ENCODE data around the gene NDC80. TPM values are rescaled to one million over a fixed set of nuclear protein-coding genes. Genes with fewer than 3 reads are reported as not detected.

NDC80 gene
- total RNA-seq, 1 donor from 2014 or later = 3.5 TPM

- peaks cover 15% of the 10 kb centered on the region for H3K4me1 ChIP-seq (ENCODE audit: insufficient read depth, low read length)
- FAIRE-seq = no peak
- H3K4me3 Mint-ChIP-seq (ENCODE audit: unreplicated experiment) = peak overlapping the region; percentile 100
- H3K4me3 ChIP-seq (ENCODE audit: insufficient read depth, low read depth, low read length) = peak overlapping the region; percentile 99
- peaks cover 12% of the 10 kb centered on the region for H3K4me1 Mint-ChIP-seq (ENCODE audit: low read depth, unreplicated experiment)
- H3K9ac ChIP-seq (ENCODE audit: low read length) = peak overlapping the region; percentile 98
- H3K9me3 Mint-ChIP-seq (ENCODE audit: unreplicated experiment) = no peaks in the 10 kb centered on the region
- peak overlapping the region; percentile 100 for H3K27ac Mint-ChIP-seq (ENCODE audit: unreplicated experiment)
- peak; percentile 66 for DNase-seq (ENCODE audit: low read depth)
- H4K20me1 ChIP-seq (ENCODE audit: insufficient read depth, low read length) = no peaks in the 10 kb centered on the region
- peak overlapping the region; percentile 96 for H3K4me2 ChIP-seq (ENCODE audit: low read length)
- peak overlapping the region; percentile 100 for H3K27ac ChIP-seq (ENCODE audit: low read depth, low read length)
- peaks cover 73% of the 10 kb centered on the region for H3K79me2 ChIP-seq (ENCODE audit: insufficient read depth, low read length)
- H3K9me3 ChIP-seq (ENCODE audit: insufficient read depth, low read depth, low read length) = no peaks in the 10 kb centered on the region
- H3K36me3 ChIP-seq (ENCODE audit: insufficient read depth, low read length) = peaks cover 3% of the 10 kb centered on the region
- no peak for TF ChIP-seq CTCF (IDR thresholded peaks at IDR 0.05; ENCODE audit: insufficient read depth, low read depth, low read length)
- TF ChIP-seq EZH2 (IDR thresholded peaks at IDR 0.05; ENCODE audit: insufficient read depth, low read length) = no peak
- no peaks in the 10 kb centered on the region for H3K27me3 ChIP-seq (ENCODE audit: insufficient read depth, low read length)
- no peaks in the 10 kb centered on the region for H3K36me3 Mint-ChIP-seq (ENCODE audit: low read depth, unreplicated experiment)
- peak overlapping the region; percentile 99 for H2AFZ ChIP-seq (ENCODE audit: low read depth, low read length)
- H3K27me3 Mint-ChIP-seq (ENCODE audit: low read depth, unreplicated experiment) = no peaks in the 10 kb centered on the region
Measured at GRCh38 chr18:2570772-2571199, 571 bp upstream of the NDC80 start.

GRCh38 chr18:2572171-2572569 lies 813 bp downstream of the NDC80 start:
- no peaks in the 10 kb centered on the region for H3K27me3 ChIP-seq (ENCODE audit: insufficient read depth, low read length)
- H3K4me1 ChIP-seq (ENCODE audit: insufficient read depth, low read length) = peaks cover 15% of the 10 kb centered on the region
- DNase-seq (ENCODE audit: low read depth) (no peak), FAIRE-seq (no peak)
- peak overlapping the region; percentile 99 for H3K4me3 ChIP-seq (ENCODE audit: insufficient read depth, low read depth, low read length)
- peak overlapping the region; percentile 96 for H3K4me2 ChIP-seq (ENCODE audit: low read length)
- Mint-ChIP-seq H3K9me3 (ENCODE audit: unreplicated experiment) (no peaks in the 10 kb centered on the region), H3K36me3 (ENCODE audit: low read depth, unreplicated experiment) (no peaks in the 10 kb centered on the region), H3K27ac (ENCODE audit: unreplicated experiment) (peak overlapping the region; percentile 100), H3K27me3 (ENCODE audit: low read depth, unreplicated experiment) (no peaks in the 10 kb centered on the region), H3K4me1 (ENCODE audit: low read depth, unreplicated experiment) (peaks cover 12% of the 10 kb centered on the region), H3K4me3 (ENCODE audit: unreplicated experiment) (peak overlapping the region; percentile 100)
- peak overlapping the region; percentile 98 for H3K9ac ChIP-seq (ENCODE audit: low read length)
- no peaks in the 10 kb centered on the region for H3K9me3 ChIP-seq (ENCODE audit: insufficient read depth, low read depth, low read length)
- no peaks in the 10 kb centered on the region for H4K20me1 ChIP-seq (ENCODE audit: insufficient read depth, low read length)
- peak overlapping the region; percentile 100 for H3K27ac ChIP-seq (ENCODE audit: low read depth, low read length)
- no peak for TF ChIP-seq EZH2 (IDR thresholded peaks at IDR 0.05; ENCODE audit: insufficient read depth, low read length)
- TF ChIP-seq CTCF (IDR thresholded peaks at IDR 0.05; ENCODE audit: insufficient read depth, low read depth, low read length) = no peak
- peaks cover 3% of the 10 kb centered on the region for H3K36me3 ChIP-seq (ENCODE audit: insufficient read depth, low read length)
- H2AFZ ChIP-seq (ENCODE audit: low read depth, low read length) = peak overlapping the region; percentile 99
- peaks cover 75% of the 10 kb centered on the region for H3K79me2 ChIP-seq (ENCODE audit: insufficient read depth, low read length)

- Histone ChIP-seq H2AFZ (ENCODE audit: low read depth, low read length) (peak overlapping the region; percentile 99), H3K4me1 (ENCODE audit: insufficient read depth, low read length) (peaks cover 15% of the 10 kb centered on the region), H3K9me3 (ENCODE audit: insufficient read depth, low read depth, low read length) (no peaks in the 10 kb centered on the region), H4K20me1 (ENCODE audit: insufficient read depth, low read length) (no peaks in the 10 kb centered on the region), H3K27ac (ENCODE audit: low read depth, low read length) (no peak overlapping the region), H3K36me3 (ENCODE audit: insufficient read depth, low read length) (peaks cover 9% of the 10 kb centered on the region), H3K9ac (ENCODE audit: low read length) (peak overlapping the region; percentile 98), H3K4me3 (ENCODE audit: insufficient read depth, low read depth, low read length) (peak overlapping the region; percentile 99), H3K4me2 (ENCODE audit: low read length) (peak overlapping the region; percentile 96), H3K79me2 (ENCODE audit: insufficient read depth, low read length) (peaks cover 73% of the 10 kb centered on the region), H3K27me3 (ENCODE audit: insufficient read depth, low read length) (no peaks in the 10 kb centered on the region)
- DNase-seq (ENCODE audit: low read depth) (no peak), FAIRE-seq (no peak)
- Mint-ChIP-seq H3K4me1 (ENCODE audit: low read depth, unreplicated experiment) (peaks cover 12% of the 10 kb centered on the region), H3K27ac (ENCODE audit: unreplicated experiment) (no peak overlapping the region), H3K9me3 (ENCODE audit: unreplicated experiment) (no peaks in the 10 kb centered on the region), H3K36me3 (ENCODE audit: low read depth, unreplicated experiment) (no peaks in the 10 kb centered on the region), H3K27me3 (ENCODE audit: low read depth, unreplicated experiment) (no peaks in the 10 kb centered on the region), H3K4me3 (ENCODE audit: unreplicated experiment) (peak overlapping the region; percentile 55)
- TF ChIP-seq EZH2 (IDR thresholded peaks at IDR 0.05; ENCODE audit: insufficient read depth, low read length) = no peak
- TF ChIP-seq CTCF (IDR thresholded peaks at IDR 0.05; ENCODE audit: insufficient read depth, low read depth, low read length) = no peak
Measured at GRCh38 chr18:2572892-2573291, 1.5 kb downstream of the NDC80 start.

Measured in astrocyte (in vitro differentiated cells and primary cell).